Neural progenitor cell (in vitro differentiated cells): ENCODE data around the gene DNAL4. TPM values are rescaled to one million over a fixed set of nuclear protein-coding genes. Genes with fewer than 3 reads are reported as not detected.
A peak's percentile ranks its signal among the peaks of the same experiment; 100 is the strongest.

Experiments used
- DNase-seq: peaks from one replicate; pipeline ENCODE4 v3.0.0-alpha.2; 2016; ENCODE audit warnings: low spot score
- H2AFZ ChIP-seq: fragments of 200-600 bp; sonication (generic); replicated peaks from 2 replicates; pipeline ENCODE4 v1.6.1; 2016; ENCODE audit warnings: antibody characterized with exemption
- H3F3A ChIP-seq: fragments of 200-600 bp; sonication (generic); 2 replicates; pipeline ENCODE4 v1.6.1; 2016; ENCODE audit warnings: antibody characterized with exemption, low read depth
- H3K27ac ChIP-seq: fragments of 200-600 bp; sonication (generic); 2 replicates; pipeline ENCODE4 v1.5.1; 2016; ENCODE audit warnings: mild to moderate bottlenecking
- H3K27me3 ChIP-seq: fragments of 200-600 bp; sonication (generic); 2 replicates; pipeline ENCODE4 v1.6.1; 2016; ENCODE audit warnings: mild to moderate bottlenecking, moderate library complexity
- H3K36me3 ChIP-seq: fragments of 200-600 bp; sonication (generic); 2 replicates; pipeline ENCODE4 v1.5.1; 2016
- H3K4me1 ChIP-seq: fragments of 200-600 bp; sonication (generic); 2 replicates; pipeline ENCODE4 v1.6.1; 2016; ENCODE audit warnings: mixed run types
- H3K4me2 ChIP-seq: fragments of 200-600 bp; sonication (generic); 2 replicates; pipeline ENCODE4 v1.6.1; 2016
- H3K4me3 ChIP-seq: fragments of 200-600 bp; sonication (generic); 2 replicates; pipeline ENCODE4 v1.5.1; 2016
- H3K79me2 ChIP-seq: fragments of 200-600 bp; sonication (generic); 2 replicates; pipeline ENCODE4 v1.6.1; 2016; ENCODE audit warnings: low read depth
- H3K9ac ChIP-seq: fragments of 200-600 bp; sonication (generic); 2 replicates; pipeline ENCODE4 v1.6.1; 2016
- H3K9me3 ChIP-seq: fragments of 200-600 bp; sonication (generic); 2 replicates; pipeline ENCODE4 v1.5.1; 2016; ENCODE audit warnings: low read depth
- H4K20me1 ChIP-seq: fragments of 200-600 bp; sonication (generic); 2 replicates; pipeline ENCODE4 v1.6.1; 2016; ENCODE audit warnings: low read depth
- H3K27ac Mint-ChIP-seq: 3 replicates; pipeline ENCODE4 v1.8.0; 2021; ENCODE audit warnings: mixed read lengths
- H3K27me3 Mint-ChIP-seq: 2 replicates; pipeline ENCODE4 v1.8.0; 2022; ENCODE audit warnings: low read depth, mild to moderate bottlenecking, inconsistent platforms, moderate library complexity, mixed read lengths; ENCODE audit not compliant: insufficient read depth
- H3K36me3 Mint-ChIP-seq: 3 replicates; pipeline ENCODE4 v1.8.0; 2021; ENCODE audit warnings: mixed read lengths
- H3K4me1 Mint-ChIP-seq: 3 replicates; pipeline ENCODE4 v1.8.0; 2021; ENCODE audit warnings: mixed read lengths
- H3K4me3 Mint-ChIP-seq: 3 replicates; pipeline ENCODE4 v1.8.0; 2021; ENCODE audit warnings: mild to moderate bottlenecking, moderate library complexity, mixed read lengths
- H3K9me3 Mint-ChIP-seq: 3 replicates; pipeline ENCODE4 v1.8.0; 2020; ENCODE audit warnings: mixed read lengths
- CTCF ChIP-seq: fragments of 200-600 bp; sonication (generic); IDR thresholded peaks from 2 replicates; pipeline ENCODE4 v1.5.1; 2017; ENCODE audit warnings: antibody characterized with exemption, mild to moderate bottlenecking
- EZH2 ChIP-seq: fragments of 200-600 bp; sonication (generic); IDR thresholded peaks from 2 replicates; pipeline ENCODE4 v1.6.1; 2017; ENCODE audit warnings: antibody characterized with exemption, mild to moderate bottlenecking, moderate library complexity
- EZH2phosphoT487 ChIP-seq: fragments of 200-600 bp; sonication (generic); IDR thresholded peaks from 2 replicates; pipeline ENCODE4 v1.6.1; 2017; ENCODE audit warnings: antibody characterized with exemption
- total RNA-seq: library from RNA; depleted of rRNA; stranded (reverse); fragments of >200 nt; gene quantifications from 2 replicates; pipeline ENCODE4 v1.2.3, GENCODE V29; 2015; ENCODE audit warnings: low replicate concordance

Gene DNAL4
- total RNA-seq, 1 donor from 2014 or later: 10.7 TPM

DNA sequence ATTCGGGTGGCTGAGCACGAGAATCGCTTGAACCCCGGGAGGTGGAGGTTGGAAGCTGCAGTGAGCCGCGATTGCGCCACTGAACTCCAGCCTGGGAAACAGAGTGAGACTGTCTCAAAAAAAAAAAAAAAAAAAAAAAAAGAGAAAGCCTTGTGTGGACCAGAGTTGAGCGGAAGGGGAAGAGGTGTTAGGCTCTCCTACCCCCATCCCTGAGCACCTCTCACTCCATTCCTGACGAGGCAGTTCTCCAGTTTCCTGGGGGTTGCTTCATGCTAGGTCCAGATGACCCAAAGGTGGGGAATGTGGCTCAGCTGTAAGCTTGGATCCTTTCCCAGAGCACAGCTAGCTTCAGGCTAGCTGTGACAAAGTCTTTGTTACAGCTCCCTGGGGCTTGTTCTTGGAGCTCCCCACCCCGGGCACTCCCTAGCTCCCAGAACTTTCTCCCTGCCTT, 8.8 kb upstream of the DNAL4 start:
- Mint-ChIP-seq H3K27me3 (peaks cover 17% of the 10 kb centered on the region), H3K4me3 (no peak overlapping the region), H3K4me1 (no peaks in the 10 kb centered on the region), H3K9me3 (peaks cover 7% of the 10 kb centered on the region), H3K27ac (no peak overlapping the region), H3K36me3 (no peaks in the 10 kb centered on the region)
- no peak overlapping the region for H2AFZ ChIP-seq
- H3K4me3 ChIP-seq: no peak overlapping the region
- H3K36me3 ChIP-seq: no peaks in the 10 kb centered on the region
- no peaks in the 10 kb centered on the region for H3K79me2 ChIP-seq
- H3K4me1 ChIP-seq: no peaks in the 10 kb centered on the region
- DNase-seq: peak; percentile 13
- H3K9ac ChIP-seq: no peak overlapping the region
- H3K27ac ChIP-seq: no peak overlapping the region
- H3F3A ChIP-seq: peaks cover 2% of the 10 kb centered on the region
- H4K20me1 ChIP-seq: no peaks in the 10 kb centered on the region
- peak overlapping the region; percentile 13 for H3K4me2 ChIP-seq
- no peaks in the 10 kb centered on the region for H3K9me3 ChIP-seq
- TF ChIP-seq EZH2: no peak
- no peak for TF ChIP-seq EZH2phosphoT487
- no peak for TF ChIP-seq CTCF
- H3K27me3 ChIP-seq: peaks cover 13% of the 10 kb centered on the region

DNA sequence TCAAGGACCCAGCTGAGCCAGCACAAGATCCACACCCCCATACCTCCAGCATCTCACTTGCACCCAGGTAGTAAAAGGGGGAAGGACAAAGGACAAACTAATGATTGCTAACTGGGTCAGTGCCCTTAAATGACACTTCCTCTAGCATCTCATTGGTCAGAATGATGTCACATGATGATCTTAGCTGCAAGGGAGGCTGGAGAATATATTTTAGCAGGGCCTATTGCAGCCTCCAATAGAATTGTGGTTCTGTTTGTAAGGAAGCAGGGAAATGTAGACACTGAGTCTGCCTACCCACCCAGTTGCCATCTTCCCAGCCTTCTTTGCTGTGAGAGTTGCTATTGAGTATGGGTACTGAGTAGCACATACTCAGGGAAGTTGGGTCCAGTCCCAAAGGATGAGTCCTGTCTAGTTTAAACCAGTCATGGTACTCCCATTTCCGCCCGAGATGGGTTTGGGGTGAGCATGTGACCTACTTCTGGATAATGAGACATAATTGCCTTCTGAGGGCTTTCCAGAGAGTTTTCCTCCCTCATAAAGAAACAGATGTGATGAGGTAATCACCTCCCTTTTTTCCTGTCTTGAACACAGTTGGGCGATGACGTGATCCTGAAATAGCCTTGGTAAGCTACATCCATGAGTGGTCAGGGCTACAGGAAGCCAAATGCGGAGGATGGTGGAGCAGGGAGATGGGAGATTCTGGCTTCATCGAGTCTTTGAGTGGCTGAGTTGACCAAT, 5.5 kb upstream of the DNAL4 start:
- Histone ChIP-seq H2AFZ (no peak overlapping the region), H4K20me1 (no peaks in the 10 kb centered on the region), H3K27me3 (peaks cover 18% of the 10 kb centered on the region), H3F3A (no peaks in the 10 kb centered on the region), H3K79me2 (no peaks in the 10 kb centered on the region), H3K4me3 (no peak overlapping the region), H3K9me3 (no peaks in the 10 kb centered on the region), H3K9ac (no peak overlapping the region), H3K27ac (no peak overlapping the region), H3K36me3 (no peaks in the 10 kb centered on the region), H3K4me1 (no peaks in the 10 kb centered on the region), H3K4me2 (no peak overlapping the region)
- H3K4me3 Mint-ChIP-seq: no peak overlapping the region
- no peak overlapping the region for H3K27ac Mint-ChIP-seq
- peaks cover 5% of the 10 kb centered on the region for H3K4me1 Mint-ChIP-seq
- H3K9me3 Mint-ChIP-seq: peaks cover 3% of the 10 kb centered on the region
- no peak for TF ChIP-seq EZH2
- TF ChIP-seq CTCF: no peak
- TF ChIP-seq EZH2phosphoT487: no peak
- no peak for DNase-seq
- no peaks in the 10 kb centered on the region for H3K36me3 Mint-ChIP-seq
- H3K27me3 Mint-ChIP-seq: peaks cover 14% of the 10 kb centered on the region

GRCh38 chr22:38798496-38798895, 4.6 kb upstream of the DNAL4 start:
- H3K27me3 ChIP-seq: peaks cover 14% of the 10 kb centered on the region
- Mint-ChIP-seq H3K27me3 (peaks cover 16% of the 10 kb centered on the region), H3K9me3 (peaks cover 3% of the 10 kb centered on the region), H3K4me3 (no peak overlapping the region), H3K36me3 (no peaks in the 10 kb centered on the region), H3K4me1 (peaks cover 9% of the 10 kb centered on the region), H3K27ac (no peak overlapping the region)
- no peak overlapping the region for H3K4me2 ChIP-seq
- H3K9ac ChIP-seq: no peak overlapping the region
- no peaks in the 10 kb centered on the region for H3K36me3 ChIP-seq
- DNase-seq: no peak
- H3K27ac ChIP-seq: no peak overlapping the region
- H3K4me1 ChIP-seq: no peaks in the 10 kb centered on the region
- no peak overlapping the region for H2AFZ ChIP-seq
- no peak for TF ChIP-seq CTCF
- TF ChIP-seq EZH2phosphoT487: no peak
- no peak for TF ChIP-seq EZH2
- no peaks in the 10 kb centered on the region for H3K9me3 ChIP-seq
- H3K79me2 ChIP-seq: peaks cover under 1% of the 10 kb centered on the region
- H3F3A ChIP-seq: no peaks in the 10 kb centered on the region
- no peaks in the 10 kb centered on the region for H4K20me1 ChIP-seq
- H3K4me3 ChIP-seq: no peak overlapping the region
